HFF-Myc (cell line): ENCODE measurements around the gene HOXA3.
A peak's percentile ranks its signal among the peaks of the same experiment; 100 is the strongest.

Experiments used
- DNase-seq: peaks from one replicate; pipeline ENCODE4 v3.0.0-alpha.2; 2011; ENCODE audit warnings: low read depth; ENCODE audit errors: extremely low read depth
- H3K4me3 ChIP-seq: replicated peaks from 2 replicates; pipeline ENCODE4 v1.5.1; 2011; ENCODE audit warnings: low read depth, mild to moderate bottlenecking, control low read depth, low read length
- TF ChIP-seq, protein P1 (sequence below): IDR thresholded peaks from 2 replicates; pipeline ENCODE4 v1.5.1; 2012; ENCODE audit warnings: mild to moderate bottlenecking, low read depth, low read length, control low read depth; ENCODE audit errors: missing control alignments

Gene HOXA3

DNA sequence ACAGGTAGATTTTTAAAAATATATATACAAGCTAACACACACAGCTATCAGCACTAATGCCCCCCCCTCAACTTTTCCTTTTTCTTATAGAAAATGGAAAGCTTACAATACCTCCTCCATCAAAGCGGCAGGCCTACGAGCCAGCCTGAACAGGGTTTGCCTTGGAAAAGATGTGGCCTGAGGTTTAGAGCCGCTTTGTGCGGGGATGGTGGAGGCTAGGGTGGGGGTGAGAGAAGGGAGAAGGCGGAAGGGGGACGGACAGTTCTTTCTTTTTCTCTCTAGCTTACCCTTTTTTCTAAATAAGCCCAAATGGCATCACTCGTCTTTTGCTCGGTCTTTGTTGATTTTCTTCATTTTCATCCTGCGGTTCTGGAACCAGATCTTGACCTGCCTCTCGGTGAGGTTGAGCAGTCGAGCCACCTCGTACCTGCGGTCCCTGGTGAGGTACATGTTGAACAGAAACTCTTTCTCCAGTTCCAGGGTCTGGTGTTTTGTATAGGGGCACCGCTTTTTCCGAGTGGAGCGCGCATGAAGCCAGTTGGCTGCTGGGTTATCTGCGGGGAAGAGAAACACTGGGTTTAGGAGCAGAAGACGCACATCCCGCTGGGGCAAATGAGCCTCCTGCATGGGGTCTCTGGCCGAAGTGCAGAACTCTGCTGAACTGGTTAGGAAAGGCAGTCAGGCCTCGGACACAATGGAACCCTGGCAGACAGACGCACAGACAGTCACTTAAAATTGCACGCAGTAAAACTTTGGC is 11.1 kb upstream of the HOXA3 start:
- TF ChIP-seq, protein P1, sequence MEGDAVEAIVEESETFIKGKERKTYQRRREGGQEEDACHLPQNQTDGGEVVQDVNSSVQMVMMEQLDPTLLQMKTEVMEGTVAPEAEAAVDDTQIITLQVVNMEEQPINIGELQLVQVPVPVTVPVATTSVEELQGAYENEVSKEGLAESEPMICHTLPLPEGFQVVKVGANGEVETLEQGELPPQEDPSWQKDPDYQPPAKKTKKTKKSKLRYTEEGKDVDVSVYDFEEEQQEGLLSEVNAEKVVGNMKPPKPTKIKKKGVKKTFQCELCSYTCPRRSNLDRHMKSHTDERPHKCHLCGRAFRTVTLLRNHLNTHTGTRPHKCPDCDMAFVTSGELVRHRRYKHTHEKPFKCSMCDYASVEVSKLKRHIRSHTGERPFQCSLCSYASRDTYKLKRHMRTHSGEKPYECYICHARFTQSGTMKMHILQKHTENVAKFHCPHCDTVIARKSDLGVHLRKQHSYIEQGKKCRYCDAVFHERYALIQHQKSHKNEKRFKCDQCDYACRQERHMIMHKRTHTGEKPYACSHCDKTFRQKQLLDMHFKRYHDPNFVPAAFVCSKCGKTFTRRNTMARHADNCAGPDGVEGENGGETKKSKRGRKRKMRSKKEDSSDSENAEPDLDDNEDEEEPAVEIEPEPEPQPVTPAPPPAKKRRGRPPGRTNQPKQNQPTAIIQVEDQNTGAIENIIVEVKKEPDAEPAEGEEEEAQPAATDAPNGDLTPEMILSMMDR: no peak
- no peak for DNase-seq

DNA sequence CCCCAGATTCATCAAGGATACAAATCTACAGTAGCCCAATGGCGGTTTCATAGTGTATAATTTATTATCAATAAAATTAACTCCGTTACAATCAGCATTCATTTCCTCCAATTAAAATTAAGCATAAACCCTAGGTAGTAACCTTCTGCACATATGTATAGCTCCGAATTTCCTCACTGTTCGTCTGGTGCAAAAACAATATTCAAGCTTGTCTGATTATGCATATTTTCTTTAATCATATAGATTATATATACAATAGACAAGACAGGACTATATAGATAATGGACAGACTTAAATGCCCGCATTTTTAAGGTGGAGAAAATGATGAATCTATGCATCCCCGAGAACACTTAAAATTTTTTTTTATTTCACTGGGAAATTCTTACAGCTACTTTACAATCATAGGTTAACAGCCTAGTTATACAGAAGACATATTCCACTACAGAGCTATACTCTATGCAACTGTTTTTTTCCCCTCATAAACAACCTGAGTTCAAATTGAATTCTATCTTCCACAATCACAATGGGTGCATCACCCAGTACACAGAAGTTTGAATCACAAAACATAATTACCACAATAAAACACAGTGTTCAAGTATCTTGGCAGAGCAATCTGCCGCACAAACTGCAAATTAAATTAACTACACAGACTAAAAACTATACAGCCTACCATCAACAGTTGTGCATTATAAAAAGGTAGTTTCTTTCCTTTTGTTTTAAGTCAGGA is 10.3 kb upstream of the HOXA3 start:
- TF ChIP-seq, protein P1: no peak
- no peak for DNase-seq

More for the DNA sequence above, 11.1 kb upstream of the HOXA3 start:
- peak overlapping the region; percentile 83 for H3K4me3 ChIP-seq

DNA sequence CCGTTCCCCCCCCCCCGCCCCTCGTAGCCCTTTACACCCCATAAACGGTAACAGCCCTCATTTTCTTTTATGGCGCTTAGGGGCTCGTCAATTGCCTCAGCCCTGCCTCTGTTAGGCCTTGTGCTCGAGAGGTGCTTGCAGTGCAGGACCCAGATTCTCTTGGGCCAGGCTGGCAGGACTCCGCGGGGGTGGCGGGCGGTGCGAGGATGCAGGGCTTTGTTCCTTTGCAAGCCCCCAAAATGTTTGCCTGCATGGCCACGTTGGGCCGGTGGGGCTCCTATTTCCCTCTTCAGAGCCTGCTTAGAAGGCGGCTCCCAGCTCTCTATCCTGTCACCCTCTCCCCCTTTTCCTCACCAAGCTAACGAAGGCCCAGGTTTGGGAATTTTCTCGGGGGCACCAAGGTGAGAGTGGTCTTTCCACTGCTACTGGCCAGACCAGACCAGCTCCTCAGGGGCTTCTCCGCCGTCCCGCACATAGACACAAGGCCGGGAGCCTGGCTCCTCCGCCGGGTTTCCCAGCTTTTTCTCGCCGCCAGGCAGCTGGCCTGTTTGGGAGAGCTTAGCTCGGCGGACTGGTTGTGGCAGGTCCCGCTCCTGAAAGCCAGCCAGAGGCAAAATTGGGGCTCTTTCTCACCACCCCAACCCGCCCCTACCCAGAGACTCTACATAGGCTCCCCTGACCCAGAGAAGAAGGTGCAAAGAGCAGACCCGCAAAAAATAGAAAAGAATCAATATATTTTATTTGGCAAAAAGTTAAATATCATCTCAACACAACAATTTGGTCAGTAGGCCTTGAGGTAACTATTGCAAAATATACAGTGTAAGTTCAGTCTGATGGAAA is 9.6 kb upstream of the HOXA3 start:
- DNase-seq: no peak
- H3K4me3 ChIP-seq: peak overlapping the region; percentile 83
- TF ChIP-seq, protein P1: no peak

More for the DNA sequence above, 10.3 kb upstream of the HOXA3 start:
- H3K4me3 ChIP-seq: peak overlapping the region; percentile 83

DNA sequence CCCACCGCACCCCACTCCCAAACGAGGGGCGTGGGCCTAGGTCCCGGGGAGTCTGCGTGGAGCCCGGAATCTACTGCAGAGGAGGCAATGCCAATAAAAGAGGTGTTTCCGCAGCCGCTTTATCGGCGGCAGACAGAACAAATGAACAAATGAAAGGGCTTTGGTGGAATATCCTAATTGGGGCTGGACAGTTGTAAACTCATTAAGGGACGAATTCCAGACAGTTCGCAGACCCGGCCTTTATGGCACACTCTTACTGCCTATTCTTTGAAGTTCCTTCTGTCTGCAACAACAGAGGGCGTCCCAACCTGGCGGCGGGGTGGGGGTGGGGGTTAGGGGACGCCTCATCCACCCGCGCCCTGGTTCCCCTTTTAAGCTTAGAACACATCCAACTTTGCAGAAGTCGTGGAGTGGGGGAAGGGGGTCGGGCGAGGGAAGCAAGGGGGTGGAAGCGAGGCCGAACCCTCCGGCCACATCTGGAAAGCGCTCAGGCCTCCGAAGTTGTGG is 8.9 kb upstream of the HOXA3 start:
- peak overlapping the region; percentile 40 for H3K4me3 ChIP-seq
- TF ChIP-seq, protein P1: no peak
- no peak for DNase-seq

DNA sequence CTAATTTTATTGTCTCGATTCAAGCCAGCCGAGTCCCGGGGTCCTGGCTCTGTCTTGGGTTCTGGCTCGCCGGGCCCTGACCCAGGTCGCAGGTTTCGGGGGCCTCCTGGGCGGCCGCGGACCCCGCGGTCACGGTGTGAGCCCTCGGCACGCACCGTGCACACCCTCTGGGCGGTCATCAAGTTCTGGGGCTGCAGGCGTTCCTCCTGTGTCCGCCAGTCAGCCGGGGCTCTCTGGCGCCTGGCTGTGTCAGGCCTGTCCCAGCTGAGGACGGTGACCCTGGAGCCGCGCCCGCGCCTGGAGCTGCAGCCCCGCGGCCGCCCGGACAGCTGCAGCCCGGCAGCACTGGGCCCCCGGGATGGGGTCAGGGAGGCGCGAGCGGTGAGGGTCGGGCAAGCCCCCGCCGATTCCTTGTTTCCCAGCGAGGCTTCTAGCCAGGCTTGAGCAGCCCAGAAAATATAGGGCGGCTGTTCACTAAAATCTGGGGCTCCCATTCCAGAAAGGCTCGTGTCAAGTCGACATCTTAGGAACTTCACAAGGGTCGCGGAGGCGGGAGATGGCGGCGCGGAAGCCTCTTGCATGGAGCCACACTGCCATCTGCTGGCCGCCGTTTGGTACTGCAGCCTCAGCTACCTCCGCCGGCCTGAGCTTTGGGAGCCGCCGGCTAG is 8.3 kb upstream of the HOXA3 start:
- H3K4me3 ChIP-seq: peak overlapping the region; percentile 40
- no peak for DNase-seq
- TF ChIP-seq, protein P1: peak; percentile 87

DNA sequence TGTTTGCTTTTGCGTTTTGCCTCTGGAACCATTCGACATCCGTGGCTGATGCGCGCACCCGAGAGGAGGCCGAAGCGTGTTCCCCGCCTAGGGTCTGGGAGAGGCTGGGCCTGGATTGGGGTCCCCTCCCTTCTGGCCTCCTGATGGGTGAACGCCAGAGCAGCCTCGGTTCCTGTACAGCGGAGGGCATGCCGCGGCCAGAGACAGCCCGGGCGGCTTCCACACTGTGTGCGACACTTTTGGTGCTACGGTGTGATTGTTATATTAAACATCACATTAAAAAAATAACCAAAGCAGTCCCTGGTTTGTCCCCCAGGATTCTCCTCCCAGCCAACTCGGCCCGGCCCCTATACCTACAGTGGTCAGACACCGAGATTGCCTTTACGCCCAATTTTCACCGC is 7.8 kb upstream of the HOXA3 start:
- DNase-seq: no peak
- no peak overlapping the region for H3K4me3 ChIP-seq
- TF ChIP-seq, protein P1: no peak
